Frontal cortex (tissue), 4 donors: ENCODE measurements around the gene SLC37A1. TPM values are rescaled to one million over a fixed set of nuclear protein-coding genes. Genes with fewer than 3 reads are reported as not detected.
"Not testable (repeated sequence)": the region's sequence is repeated elsewhere in the genome, so short reads cannot be mapped to it uniquely, and the experiment has no call there.

Experiments
- DNase-seq, 2 donors: peaks; one replicate each; pipeline ENCODE4 v3.0.0; 2012; ENCODE audit warnings: low spot score in 2 of 2
- FAIRE-seq: peaks from 2 replicates; lab custom pipeline; 2012; peaks lifted over from hg19 to GRCh38; lab: Jason Lieb, UNC
- total RNA-seq: library from RNA; depleted of rRNA; stranded (reverse); fragments of >200 nt; gene quantifications from one replicate; pipeline ENCODE4 v1.2.3, GENCODE V29; 2014
- donor health status: control.
- donor health status: control.
- donor health status: control.

SLC37A1 gene
- 32.2 TPM for total RNA-seq

- DNase-seq (peak; percentile 46), FAIRE-seq (no peak)
Observed at GRCh38 chr21:42513151-42513984, at the start of gene SLC37A1. Gene SLC37A1 (plus strand): TSS chr21:42513852. CDS start chr21:42518455, 4,603 bp downstream.

GRCh38 chr21:42463861-42464515, 49.7 kb upstream of the SLC37A1 start:
- FAIRE-seq = no peak
- DNase-seq = no peak

- FAIRE-seq = no peak
- no peak for DNase-seq
Observed at GRCh38 chr21:42465008-42465802, 48.4 kb upstream of the SLC37A1 start.

GRCh38 chr21:42465803-42466127, 47.9 kb upstream of the SLC37A1 start:
- FAIRE-seq (no peak), DNase-seq (no peak)

- DNase-seq (no peak), FAIRE-seq (no peak)
Observed at GRCh38 chr21:42466700-42467099, 47.0 kb upstream of the SLC37A1 start.

- no peak for FAIRE-seq
- DNase-seq = no peak
Observed at GRCh38 chr21:42467140-42467983, 46.3 kb upstream of the SLC37A1 start.

- DNase-seq = no peak
- no peak for FAIRE-seq
Observed at GRCh38 chr21:42468491-42469131, 45.0 kb upstream of the SLC37A1 start.

GRCh38 chr21:42469272-42469671, 44.4 kb upstream of the SLC37A1 start:
- no peak for DNase-seq
- no peak for FAIRE-seq

GRCh38 chr21:42469726-42470125, 43.9 kb upstream of the SLC37A1 start:
- not testable (repeated sequence) for FAIRE-seq, DNase-seq

GRCh38 chr21:42471206-42471605, 42.4 kb upstream of the SLC37A1 start:
- FAIRE-seq (no peak), DNase-seq (no peak)

GRCh38 chr21:42471716-42472330, 41.8 kb upstream of the SLC37A1 start:
- FAIRE-seq (no peak), DNase-seq (no peak)

GRCh38 chr21:42472521-42472920, 41.1 kb upstream of the SLC37A1 start:
- no peak for FAIRE-seq

GRCh38 chr21:42473498-42474042, 40.1 kb upstream of the SLC37A1 start:
- FAIRE-seq (no peak), DNase-seq (no peak)

More at GRCh38 chr21:42472521-42472920, 41.1 kb upstream of the SLC37A1 start:
- no peak for DNase-seq

- FAIRE-seq = no peak
- DNase-seq = no peak
Observed at GRCh38 chr21:42474043-42474831, 39.4 kb upstream of the SLC37A1 start.

- no peak for FAIRE-seq
Observed at GRCh38 chr21:42475036-42475435, 38.6 kb upstream of the SLC37A1 start.

GRCh38 chr21:42475526-42476387, 37.9 kb upstream of the SLC37A1 start:
- FAIRE-seq = no peak
- DNase-seq = no peak

More at GRCh38 chr21:42475036-42475435, 38.6 kb upstream of the SLC37A1 start:
- no peak for DNase-seq
